Measurements from ENCODE around the gene XIST.

- TF ChIP-seq POLR2A (IDR thresholded peaks at IDR 0.05): no peak
- no peak for TF ChIP-seq CTCF (IDR thresholded peaks at IDR 0.05)
These were observed 25.5 kb downstream of the XIST start for GRCh38 chrX:73826996-73827395.

Data from testis (tissue), 2 donors.